CD4-positive, alpha-beta T cell treated with Interleukin-17A for 4 hours (primary cell): ENCODE data around the gene DGKZ.

Source experiments
- DNase-seq: peaks from one replicate; pipeline ENCODE4 v3.0.0-alpha.2; 2020; ENCODE audit warnings: mixed read lengths

The DGKZ gene

GRCh38 chr11:46404476-46405017, 57.3 kb downstream of the DGKZ start:
- DNase-seq: no peak

- DNase-seq: no peak
Observed at GRCh38 chr11:46407635-46408034, 60.4 kb downstream of the DGKZ start.

DNA sequence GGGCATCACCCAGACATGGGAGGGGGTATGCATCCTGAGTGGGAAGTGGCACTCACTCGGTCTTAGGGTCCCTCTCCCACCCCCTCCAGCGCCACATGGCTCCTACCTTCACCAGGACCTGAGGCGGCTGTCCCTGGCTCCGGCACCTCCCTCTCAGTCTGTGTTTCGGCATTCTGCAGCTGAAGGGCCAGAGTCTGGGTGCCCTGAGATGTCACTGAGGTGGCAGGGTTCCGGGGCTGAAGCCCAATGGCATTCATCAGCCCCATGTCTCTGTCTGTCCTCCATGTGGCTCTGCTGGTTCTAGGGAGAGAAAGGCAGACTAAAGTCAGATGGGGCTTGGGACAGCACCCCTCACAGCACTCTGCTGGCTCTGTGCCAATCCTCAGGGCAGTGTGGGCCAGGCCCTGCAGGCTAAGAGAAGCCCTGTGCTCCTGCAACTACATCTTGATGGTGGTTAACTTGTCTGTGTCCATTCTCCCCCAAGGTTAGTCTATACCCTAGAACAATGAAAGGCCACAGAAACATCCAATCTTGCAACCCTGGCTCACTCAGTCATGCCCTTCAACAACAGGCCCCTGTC, 61.2 kb downstream of the DGKZ start:
- no peak for DNase-seq

- no peak for DNase-seq
Observed at GRCh38 chr11:46410021-46410420, 62.8 kb downstream of the DGKZ start.

GRCh38 chr11:46413760-46414465, 66.7 kb downstream of the DGKZ start:
- DNase-seq: no peak

DNA sequence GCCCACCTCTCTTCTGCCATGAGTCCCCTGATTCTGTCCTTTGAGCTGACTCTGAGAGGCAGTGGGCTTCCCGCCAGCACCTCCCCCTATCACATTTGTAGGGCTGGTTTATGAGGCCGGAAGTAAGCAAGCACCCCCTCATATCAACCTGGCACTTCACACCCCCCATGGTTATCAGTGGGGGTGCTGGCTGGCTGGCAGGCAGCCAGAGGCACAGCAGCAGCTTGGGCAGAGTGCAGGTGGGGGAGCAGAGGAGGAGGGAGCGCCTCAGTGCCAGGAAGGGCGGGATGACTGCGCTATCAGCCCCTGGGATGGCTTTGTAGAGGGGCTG, 67.2 kb downstream of the DGKZ start:
- DNase-seq: no peak

DNA sequence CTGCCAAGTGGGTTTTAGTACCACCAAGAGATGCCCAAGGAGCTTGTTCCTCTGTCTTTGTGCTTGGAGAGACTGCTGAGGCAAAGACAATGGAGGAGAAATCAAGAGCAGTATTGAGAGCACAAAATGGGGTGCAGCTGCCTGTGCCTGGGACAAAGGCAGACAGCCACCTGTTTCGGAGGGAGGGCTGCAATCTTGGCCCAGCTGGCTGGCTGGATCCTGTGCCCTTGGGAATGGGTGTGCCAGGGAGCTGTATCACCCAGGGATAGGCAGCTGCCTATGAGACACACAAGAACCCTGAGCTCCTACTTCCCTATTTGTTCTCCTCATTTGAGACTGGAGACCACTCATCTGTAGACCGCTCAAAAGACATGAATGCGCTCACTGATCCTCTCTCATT, 67.6 kb downstream of the DGKZ start:
- DNase-seq: no peak

DNA sequence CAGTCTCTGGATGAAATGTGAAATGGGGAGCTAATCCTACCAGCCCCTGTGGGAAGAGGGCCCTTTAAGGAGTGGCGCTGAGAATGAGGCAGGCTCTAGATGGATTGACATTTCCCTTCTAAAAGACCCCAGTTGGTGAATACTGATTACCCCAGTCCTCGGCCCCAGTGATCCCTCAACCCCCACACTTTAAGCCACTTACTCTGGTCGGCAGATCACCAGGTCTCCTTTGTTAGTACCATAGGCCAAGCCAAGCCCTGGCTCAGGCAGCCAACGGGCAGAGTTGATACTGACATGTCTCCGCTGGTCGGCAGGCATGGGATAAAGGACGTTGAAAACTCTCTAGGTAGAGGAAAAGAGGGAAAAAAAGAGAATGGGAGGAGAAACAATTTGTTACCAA, 70.4 kb downstream of the DGKZ start:
- DNase-seq: no peak

DNA sequence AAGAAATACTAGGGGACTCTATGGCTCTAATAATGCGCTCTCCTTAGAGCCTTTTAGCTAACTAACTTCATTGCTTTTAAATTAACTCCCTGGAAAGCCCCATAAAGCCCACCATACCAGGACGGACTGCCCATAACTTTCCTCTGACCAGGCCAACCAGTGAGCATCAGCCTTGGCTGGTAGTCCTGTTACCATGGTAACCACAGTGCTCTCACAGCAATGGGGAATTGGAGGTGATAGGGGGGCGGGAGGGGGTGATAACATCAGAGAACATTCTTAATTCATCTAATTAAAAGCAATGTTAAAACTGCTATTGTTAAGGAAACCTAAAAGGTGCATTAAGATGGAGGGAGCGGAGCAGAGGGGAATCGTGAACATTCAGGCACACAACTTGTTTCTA, 71.5 kb downstream of the DGKZ start:
- DNase-seq: no peak

- no peak for DNase-seq
Observed at GRCh38 chr11:46420513-46420912, 73.2 kb downstream of the DGKZ start.

DNA sequence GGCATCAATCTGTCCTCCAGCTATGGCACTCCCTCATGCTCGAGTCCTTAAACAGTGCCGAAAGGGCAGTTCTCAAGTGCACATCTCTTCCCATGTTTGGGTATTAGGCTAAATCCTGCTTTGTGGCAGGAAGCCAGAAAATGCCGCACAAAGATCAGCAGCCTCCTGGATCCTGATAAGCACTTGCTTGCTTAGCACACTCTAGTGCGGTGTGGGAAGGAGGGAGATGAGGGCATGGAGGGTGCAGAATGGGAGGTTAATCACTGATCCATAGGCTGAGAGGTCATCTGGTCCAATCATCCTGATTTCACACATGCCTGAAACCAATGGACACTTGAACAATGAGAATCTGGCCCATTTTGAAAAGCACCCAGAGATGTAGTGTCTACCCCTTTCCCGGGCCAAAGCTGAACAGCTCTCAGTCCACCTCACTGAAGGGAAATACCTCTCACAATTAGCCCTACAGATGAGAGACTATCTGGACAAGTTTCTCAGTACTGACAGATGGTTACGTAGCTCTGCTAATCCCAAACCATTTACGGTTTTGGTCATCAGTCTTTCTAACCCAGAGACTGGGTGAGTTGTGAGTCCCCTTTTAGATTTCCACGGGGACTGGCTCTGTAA, 74.1 kb downstream of the DGKZ start:
- DNase-seq: no peak

DNA sequence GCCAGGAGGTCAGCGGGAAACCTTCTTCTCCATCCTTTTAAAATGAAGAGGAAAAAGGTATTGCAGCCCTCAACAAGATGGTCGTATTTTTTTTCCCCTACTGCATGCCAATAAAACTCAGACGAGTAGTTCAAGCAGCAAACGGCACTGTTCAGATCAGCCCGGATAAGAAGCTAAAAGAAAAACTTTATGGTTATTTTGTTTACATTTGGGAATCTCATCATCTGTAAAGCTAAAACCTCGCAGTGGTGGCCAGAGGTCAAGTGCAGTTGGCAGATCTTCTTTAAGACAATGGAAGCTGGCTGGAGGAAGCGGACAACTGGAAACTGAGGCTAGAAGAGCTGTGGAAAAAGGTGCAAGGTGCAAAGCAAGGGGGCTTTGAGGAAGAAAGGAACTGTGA, 75.3 kb downstream of the DGKZ start:
- DNase-seq: no peak

GRCh38 chr11:46426233-46426991, 79.1 kb downstream of the DGKZ start:
- no peak for DNase-seq

DNA sequence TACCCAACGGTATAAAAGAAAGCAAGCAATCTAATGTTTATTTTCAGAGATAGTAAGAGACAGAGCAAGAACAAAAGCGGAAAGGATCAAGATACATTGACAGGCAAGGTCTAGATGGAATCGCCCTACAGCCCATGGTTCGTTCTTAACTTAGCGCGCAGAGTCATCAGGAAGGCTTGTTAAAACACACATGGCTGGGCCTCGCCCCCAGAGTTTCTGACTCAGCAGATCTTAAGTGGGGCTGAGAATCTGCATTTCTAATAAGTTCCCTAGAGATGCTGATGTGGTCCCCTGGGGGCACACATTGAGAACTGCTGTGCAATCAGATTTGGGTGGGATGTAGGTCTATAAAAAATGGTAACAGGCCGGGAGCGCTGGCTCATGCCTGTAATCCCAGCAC, 80.1 kb downstream of the DGKZ start:
- no peak for DNase-seq

DNA sequence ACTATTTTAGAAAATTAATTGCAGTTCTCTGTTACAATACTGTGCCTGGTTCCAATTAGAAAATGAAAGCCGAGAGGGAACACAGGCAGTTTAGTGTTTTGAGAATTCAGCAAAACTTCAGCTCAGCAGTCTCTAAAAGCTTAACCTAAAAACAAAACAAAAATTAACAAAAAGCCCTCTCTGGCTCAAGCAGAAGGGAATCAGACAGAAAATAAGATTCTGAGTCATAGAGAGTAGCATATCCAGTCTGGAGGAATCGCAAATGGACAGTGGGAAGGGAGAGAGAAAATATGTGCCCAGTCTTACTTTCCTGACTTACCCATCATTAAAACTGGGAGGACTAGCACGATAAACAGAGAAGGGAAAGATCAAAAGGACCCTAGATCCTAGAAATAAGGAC, 82.5 kb downstream of the DGKZ start:
- DNase-seq: no peak
